SIG-M5 treated with dmso at 0.1 percent for 504 hours (cell line): ENCODE measurements around the gene POLD3.

ENCODE experiments used
- DNase-seq: peaks from one replicate; lab custom pipeline; 2025; ENCODE audit not compliant: unreplicated experiment; lab: John Stamatoyannopoulos, UW

POLD3 gene

DNA sequence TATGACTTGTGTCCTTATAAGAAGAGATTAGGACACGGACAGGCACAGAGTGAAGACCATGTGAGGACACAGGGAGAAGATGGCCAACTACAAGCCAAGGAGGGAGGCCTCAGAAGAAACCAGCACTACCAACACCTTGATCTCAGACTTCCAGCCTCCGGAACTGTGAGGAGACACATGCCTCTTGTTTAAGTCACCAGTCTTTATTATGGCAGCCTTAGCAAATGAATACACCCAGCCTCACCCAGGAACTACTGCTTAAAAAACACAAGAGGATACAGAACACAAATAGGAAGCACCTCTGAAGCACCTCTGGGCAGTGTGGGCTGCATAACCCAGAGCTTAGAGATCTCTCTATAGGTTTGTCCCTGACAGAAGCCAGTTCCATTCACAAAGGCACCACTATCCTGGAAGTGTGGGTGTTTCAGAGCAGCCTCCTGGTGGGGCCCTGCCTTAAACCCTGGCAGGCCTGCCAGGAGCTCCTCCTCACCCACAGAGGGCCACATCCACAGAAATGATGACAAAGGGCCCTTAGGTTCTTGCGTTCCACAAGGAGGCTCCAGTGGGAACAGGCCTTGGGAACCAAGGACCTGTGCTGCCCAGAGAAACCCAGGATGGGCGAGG, 80.1 kb downstream of the POLD3 start:
- DNase-seq: no peak

DNA sequence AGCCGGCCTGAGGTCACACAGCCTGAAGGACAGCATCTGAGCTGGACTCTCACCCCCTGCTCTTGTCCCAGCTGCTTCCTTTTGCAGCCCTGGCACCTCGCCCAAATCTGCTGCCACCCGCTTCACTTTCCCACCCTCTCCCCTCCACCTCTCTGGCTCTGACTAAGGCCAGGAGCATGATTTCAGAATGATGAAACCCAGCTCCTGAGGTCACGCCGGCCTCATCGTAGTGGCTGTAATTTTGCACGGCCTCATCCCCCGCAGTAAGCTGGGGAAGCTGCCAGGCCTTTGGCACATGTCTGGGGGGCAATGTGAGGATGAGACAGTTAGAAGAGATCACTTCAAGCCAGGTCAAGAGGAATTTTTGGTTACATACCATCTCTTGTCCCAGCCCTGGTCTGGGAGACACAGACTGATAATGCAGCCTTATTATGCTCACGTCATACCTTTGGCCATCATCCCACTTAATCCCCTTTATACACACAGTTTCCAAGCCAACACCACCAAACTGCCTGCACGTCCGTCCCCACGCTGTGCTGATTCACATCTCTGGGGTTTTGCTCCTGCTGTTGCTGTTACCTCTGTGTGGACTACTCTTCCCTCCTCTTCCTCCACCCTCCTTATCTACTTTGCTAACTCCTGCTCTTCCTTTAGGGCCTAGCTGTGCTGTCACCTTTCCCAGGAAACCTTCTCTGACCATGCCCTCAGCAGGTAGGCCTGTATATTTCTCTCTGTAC, 80.7 kb downstream of the POLD3 start:
- DNase-seq: no peak

DNA sequence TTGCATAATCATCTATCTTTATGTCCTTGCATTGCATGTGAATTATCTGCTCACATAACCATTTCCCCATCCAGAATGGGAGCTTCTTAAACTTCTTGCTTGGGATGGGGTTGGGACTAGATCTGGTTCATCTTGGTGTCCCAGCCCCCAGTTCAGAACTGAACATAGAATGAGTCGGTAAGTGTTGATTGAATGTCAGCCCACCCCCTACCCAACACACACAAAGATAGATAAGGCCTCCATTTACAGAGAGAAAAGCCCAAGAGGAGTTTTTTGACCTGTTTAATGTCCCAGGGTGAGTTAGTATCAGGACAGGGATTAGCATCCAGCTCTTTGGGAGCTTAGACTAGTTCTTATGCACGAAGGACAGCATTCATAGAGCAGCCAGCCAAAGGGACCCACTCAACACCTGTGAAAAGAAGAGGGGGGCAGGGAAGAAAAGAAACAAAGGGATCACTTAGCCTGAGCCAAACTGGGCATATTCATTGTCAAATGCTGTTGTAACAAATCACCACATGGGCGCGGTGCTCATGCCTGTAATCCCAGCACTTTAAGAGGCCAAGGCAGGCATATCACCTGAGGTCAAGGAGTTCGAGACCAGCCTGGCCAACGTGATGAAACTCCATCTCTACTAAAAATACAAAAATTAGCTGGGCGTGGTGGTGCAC, 81.4 kb downstream of the POLD3 start:
- no peak for DNase-seq

GRCh38 chr11:74675761-74676160, 83.4 kb downstream of the POLD3 start:
- no peak for DNase-seq

DNA sequence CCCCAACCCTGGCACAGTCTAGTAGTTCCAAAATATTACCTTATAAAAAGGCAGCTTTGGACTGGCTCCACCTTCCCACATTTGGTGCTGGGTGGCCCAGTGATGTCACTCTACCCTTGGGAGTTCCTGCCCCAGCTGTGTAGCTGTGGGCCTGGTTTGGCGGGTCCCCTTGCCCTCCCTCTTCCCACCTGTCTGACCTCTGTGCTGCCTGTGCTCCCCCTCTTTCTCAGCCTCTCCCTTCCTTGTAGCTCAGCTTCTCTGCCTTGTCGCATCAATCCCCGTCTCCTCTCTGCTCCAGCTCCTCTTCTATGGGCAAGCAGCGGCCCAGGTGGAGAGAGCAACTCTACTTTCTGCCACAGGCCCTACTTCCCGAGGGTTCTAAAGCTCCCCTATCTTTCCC, 84.2 kb downstream of the POLD3 start:
- DNase-seq: no peak

DNA sequence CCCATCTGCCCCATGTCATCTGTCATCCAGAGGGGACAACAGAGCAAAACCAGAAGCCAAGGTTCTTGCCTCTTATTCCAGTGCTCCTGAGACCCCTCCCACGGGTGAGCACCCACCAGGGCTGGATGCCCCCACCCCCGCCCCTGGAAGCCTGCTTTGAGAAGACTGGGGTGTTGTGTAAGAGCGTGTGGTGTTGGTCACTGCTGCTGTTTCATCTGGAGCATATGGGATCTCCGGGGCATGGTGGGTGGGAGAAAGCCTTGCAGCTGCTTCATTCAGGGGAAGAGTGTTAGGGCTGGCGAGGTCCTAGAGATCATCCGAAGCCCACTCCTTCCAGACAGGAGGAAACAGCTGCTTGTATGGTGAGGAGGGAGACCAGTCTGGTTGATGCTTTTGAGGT, 84.7 kb downstream of the POLD3 start:
- no peak for DNase-seq

GRCh38 chr11:74678041-74678440, 85.7 kb downstream of the POLD3 start:
- no peak for DNase-seq

DNA sequence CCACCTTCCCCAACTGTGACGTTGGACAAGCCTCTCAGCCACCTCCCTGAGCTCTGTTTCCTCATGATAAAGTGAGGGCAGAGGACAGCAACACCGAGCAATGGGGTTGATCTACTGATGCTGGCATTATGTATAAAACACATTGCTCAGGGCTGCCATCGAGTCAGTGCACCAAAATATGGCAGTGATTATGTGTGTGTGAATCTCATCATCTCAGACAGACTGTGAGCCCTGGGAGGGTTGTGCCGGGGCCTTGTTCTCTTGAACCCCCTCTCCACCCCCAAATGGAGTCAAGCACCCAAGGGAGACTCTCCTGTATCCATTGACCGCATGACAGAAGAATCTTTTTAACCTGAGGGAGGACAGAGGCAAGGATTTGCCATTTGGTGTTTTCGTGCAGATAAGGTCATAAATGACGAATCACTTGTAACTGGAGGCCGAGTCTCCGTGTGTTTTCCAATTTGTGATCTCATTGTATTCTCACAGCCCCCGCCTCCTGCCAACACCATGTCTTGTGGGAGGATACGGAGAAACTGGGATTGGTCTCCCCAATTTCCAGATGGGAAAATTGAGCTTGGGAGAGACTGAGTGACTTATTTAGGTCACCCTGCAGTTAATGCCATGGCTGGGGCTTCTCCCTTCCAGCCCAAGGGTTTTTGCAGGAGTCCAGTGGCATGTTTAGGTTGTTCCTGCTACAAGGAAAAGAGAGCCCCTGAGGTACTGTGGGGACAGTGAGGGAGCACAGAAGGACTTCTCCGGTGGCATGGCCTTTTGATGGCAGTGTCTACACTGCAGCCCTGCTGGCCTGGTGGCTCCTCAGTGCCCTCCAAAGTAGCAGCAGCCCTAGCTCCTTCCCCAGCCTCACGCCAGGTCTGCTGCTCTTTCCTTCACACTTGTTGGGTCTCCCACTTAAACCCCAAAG, 86.5 kb downstream of the POLD3 start:
- DNase-seq: no peak

- DNase-seq: no peak
Observed at GRCh38 chr11:74679513-74679865, 87.1 kb downstream of the POLD3 start.

DNA sequence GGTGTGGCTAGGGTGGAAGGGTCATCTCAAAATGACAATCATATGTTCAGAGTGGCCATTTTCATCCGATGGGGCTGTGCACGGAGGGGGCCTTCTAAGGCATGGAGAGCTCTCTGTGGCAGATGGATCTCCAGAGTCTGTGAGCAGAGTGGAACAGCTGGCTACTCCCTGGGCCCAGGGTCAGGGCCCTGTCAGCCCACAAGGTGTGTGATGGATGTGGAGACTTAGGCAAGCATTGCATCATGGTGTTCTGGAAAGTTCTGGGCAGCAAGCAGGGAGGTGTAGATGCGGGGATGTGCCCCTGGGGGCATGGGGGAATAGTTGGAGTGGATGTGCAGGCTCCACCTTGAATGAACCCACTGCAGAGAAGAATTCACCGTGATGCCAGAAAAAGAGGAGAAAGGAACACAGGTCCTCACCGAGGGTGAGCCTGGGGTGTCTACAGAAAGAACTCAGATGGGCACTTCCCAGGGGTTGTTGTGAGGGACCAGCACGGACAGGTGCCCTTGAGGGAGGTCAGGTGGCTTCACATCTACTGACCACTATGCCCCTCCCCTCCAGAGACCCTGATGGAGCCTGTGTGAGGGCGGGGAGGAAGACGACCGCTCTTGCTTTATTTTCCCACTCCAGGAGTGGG, 87.8 kb downstream of the POLD3 start:
- no peak for DNase-seq

DNA sequence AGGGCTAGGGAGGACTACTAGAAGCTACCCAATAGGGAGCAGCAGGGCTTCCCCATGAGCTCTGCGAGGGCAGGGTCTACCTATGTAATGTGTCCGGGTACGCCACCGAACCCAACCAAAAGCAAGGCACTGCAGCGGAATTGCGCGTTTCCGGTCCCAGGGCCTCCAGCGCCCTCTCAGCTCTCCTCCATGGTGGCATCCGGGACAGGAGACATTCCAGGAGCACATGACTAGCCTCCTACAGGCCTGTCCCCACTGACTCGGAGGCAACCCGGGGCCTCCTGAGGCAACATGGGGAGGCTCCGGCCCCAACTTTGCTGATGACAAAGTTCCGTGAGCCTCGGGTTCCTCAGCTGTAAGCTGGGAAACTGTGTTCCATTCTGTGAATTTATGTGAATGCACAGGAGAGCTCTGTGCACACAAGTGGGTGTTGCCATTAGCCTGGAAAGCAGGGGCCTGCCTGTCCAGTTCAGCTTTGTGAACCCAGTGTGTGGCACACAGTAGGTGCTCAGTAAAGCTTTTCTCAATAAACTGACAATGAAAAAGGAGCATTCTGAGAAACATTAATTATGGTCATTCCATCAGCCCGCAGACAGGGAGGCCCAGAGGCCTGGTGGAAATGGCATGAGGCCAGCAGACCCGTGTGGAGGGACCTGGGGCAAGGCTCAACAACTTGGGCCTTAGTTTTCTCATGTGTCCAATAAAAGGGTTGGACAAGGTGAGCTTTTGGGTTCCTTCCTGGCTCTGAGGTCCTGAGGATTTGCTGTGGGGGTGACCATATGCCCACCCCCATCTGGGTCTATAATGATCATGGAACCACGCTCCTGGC, 88.5 kb downstream of the POLD3 start:
- DNase-seq: no peak

DNA sequence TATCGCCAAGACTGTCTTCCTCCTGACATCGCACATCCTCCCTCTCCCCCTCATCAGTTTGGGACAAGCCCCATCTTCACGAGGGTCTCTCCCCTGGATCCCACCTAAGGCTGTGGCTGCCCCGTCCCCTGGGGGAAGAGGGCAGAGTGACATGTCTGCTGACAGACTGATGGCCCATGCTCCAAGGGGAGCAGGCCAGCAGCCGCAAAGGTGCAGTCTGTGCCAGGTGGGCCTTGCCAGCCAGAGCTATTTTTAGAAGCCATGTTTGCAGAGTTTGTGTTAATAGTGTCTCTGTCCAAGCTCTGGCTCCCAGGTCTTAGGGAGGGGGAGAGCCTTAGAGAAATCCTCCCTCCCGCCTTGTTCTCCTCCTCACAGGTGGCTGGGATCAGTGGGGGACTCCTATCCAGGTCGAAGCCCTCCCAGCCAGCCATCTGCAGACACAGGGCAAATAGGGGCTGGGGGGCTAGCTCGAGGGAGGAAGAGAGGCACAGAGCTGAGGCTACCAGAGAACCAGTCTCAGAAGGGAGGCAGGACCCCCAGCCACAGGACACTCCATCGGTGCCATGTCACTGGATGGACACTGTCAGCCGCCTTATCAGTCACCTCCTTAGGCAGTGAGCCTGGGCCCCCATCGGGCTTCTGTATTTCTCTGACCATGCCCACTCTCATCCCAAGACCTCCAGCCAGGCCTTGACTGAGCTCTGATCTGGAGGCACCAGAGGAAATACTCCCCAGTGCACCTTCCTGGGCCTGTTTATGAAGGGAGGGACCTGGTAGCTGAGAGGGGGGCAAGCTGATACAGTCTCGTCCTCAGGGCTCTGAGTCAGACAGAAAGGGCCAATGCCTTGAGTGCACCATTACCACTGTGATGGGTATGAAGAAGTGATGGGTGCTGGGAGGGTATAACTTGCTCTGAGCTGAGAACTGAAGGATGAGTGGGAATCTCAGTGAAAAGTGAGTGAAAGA, 89.6 kb downstream of the POLD3 start:
- no peak for DNase-seq

DNA sequence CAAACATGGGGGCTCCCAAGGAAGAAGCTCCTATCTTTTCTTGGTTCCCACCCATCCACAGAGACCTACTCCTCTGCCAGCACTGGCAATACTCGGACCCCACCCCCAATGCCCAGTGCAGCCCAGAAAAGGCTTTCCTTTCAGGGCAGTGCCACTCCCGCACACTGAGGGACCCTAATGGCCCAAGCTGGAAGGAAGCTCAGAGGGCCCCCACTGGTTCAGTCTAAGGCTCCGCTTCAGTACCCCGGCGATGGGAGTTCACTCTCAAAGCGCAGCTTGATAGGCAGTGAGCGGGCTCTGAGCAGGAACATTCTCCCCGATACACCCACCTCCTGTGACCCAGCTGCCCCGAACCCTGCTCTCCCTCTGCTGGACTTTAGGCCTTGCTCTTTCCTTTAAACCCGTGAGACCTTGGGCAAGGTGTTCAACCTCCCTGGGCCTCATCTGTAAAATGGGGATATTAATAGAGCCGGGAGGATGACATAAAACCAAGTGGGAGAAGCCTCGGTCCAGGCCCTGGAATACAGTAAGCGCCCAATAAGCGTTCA, 90.4 kb downstream of the POLD3 start:
- DNase-seq: no peak

GRCh38 chr11:74683279-74683871, 91.0 kb downstream of the POLD3 start:
- no peak for DNase-seq

DNA sequence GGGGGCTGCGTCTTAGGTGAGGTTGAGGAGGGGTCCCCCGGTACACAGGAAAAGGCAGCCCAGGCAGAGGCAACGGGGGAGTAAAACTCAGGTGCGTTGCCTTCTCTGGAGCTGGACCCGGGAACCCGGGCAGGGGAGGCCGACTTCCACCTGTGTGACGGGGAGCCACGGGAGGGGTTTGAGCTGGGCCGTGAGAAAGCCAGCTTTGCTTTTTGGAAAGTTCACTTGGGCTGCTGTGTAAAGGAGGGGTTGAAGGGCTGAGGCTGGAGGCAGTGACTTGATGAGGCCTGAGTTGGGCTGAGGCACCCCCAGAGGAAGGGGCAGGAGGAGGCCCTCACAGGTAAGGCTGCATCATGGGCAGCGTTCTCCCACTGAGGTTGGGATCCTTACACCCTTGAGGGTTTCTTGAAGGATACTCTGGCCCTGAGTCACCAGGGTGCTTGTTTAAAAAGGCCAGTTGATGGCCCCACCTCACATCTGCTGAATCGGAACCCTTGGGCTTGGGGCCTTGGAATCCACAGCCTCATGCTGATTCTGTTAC, 91.6 kb downstream of the POLD3 start:
- no peak for DNase-seq

GRCh38 chr11:74684661-74685060, 92.3 kb downstream of the POLD3 start:
- DNase-seq: no peak

DNA sequence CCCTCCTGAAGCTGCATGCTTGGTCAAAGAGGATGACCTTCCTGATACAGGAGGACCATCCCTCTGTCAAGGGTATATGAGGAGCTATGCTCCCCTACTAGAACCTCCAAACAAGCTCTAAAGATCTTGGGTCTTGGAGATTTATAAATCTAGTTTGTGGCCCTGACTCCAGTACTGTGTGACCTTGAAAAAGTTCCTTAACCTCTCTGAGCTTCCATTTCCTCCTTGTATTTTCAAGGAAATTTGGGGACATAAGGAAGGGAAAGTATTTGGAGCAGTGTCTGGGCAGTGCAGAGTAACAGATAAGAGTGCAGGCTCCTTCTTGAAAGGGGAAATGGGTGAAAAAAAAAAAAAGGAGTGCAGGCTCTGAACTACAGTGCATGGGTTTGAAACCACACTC, 93.0 kb downstream of the POLD3 start:
- DNase-seq: no peak

DNA sequence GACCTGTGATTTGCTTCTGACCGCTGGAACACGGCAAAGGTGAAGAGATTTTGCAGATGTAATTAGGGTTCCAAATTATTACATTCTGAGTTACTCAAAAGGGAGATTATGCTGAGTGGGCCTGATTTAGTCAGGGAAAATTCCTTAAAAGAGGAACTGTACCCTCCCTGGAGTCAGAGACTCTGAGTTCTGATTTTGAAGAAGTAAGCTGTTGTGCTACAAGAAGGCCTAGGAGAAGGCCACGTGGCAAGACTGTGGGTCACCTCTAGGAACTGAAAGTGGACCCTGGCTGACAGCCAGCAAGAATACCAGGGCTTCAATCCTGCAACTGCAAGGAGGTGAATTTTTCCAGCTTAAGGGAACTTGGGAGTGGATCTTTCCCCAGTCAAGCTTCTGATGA, 93.5 kb downstream of the POLD3 start:
- DNase-seq: no peak
